Thyroid gland (tissue), 4 donors: Measurements from ENCODE around the gene AQP12B.
"Not testable (repeated sequence)": the region's sequence is repeated elsewhere in the genome, so short reads cannot be mapped to it uniquely, and the experiment has no call there.

ENCODE experiments used
- CTCF ChIP-seq, 6 experiments: fragments of 200-600 bp in 3 of 6; fragments of 450-650 bp in 3 of 6; sonication (generic) in 3 of 6; IDR thresholded peaks; one replicate each; pipeline ENCODE4 v1.5.1; 2016 to 2019; ENCODE audit warnings: antibody characterized with exemption in 6 of 6, mild to moderate bottlenecking in 2 of 6, inconsistent platforms in 1 of 6, moderate library complexity in 1 of 6
- POLR2A ChIP-seq, 2 donors: fragments of 450-650 bp; IDR thresholded peaks; one replicate each; pipeline ENCODE4 v1.6.1; 2017; ENCODE audit warnings: antibody characterized with exemption in 2 of 2, mild to moderate bottlenecking in 2 of 2, moderate library complexity in 1 of 2

GRCh38 chr2:240696469-240696868 is 13.8 kb upstream of the AQP12B start:
- TF ChIP-seq CTCF, POLR2A (IDR thresholded peaks at IDR 0.05): not testable (repeated sequence)
